ENCODE measurements around the gene SLC5A8. TPM values are rescaled to one million over a fixed set of nuclear protein-coding genes. Genes with fewer than 3 reads are reported as not detected.

SLC5A8 gene
- total RNA-seq, 3 donors from 2014 or later, result 0.07 to 0.49 TPM; not detected in 1

DNA sequence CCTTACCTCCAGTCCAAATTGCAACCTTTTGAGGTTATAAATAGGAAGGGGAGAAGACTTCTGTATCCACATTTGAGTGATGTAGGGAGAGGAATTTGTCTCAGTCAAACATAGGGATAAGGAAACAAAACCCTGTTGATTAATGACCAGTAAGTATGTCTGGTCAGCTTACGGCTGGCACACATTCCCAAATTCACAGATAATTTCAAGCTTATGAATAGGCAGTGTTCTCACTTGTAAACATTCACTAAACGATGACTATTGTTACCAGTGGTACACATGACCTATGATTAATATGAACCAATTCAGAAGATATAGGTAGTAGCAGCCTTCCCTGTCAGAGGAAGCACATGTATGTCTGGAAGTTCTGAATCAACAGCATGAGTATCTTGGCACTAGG, 33.0 kb upstream of the SLC5A8 start:
- TF ChIP-seq, protein P1, sequence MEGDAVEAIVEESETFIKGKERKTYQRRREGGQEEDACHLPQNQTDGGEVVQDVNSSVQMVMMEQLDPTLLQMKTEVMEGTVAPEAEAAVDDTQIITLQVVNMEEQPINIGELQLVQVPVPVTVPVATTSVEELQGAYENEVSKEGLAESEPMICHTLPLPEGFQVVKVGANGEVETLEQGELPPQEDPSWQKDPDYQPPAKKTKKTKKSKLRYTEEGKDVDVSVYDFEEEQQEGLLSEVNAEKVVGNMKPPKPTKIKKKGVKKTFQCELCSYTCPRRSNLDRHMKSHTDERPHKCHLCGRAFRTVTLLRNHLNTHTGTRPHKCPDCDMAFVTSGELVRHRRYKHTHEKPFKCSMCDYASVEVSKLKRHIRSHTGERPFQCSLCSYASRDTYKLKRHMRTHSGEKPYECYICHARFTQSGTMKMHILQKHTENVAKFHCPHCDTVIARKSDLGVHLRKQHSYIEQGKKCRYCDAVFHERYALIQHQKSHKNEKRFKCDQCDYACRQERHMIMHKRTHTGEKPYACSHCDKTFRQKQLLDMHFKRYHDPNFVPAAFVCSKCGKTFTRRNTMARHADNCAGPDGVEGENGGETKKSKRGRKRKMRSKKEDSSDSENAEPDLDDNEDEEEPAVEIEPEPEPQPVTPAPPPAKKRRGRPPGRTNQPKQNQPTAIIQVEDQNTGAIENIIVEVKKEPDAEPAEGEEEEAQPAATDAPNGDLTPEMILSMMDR (IDR thresholded peaks at IDR 0.05), result no peak
- no peaks in the 10 kb centered on the region for H3K4me1 ChIP-seq (ENCODE audit: low read depth)
- DNase-seq (no peak), ATAC-seq (no peak)
- intact Hi-C loops (cut with DNase I, micrococcal nuclease), result no loop called here
- H3K36me3 ChIP-seq (ENCODE audit: low read depth), result no peaks in the 10 kb centered on the region
- H3K9me3 ChIP-seq, result no peaks in the 10 kb centered on the region
- H3K4me3 ChIP-seq, result no peak overlapping the region

DNA sequence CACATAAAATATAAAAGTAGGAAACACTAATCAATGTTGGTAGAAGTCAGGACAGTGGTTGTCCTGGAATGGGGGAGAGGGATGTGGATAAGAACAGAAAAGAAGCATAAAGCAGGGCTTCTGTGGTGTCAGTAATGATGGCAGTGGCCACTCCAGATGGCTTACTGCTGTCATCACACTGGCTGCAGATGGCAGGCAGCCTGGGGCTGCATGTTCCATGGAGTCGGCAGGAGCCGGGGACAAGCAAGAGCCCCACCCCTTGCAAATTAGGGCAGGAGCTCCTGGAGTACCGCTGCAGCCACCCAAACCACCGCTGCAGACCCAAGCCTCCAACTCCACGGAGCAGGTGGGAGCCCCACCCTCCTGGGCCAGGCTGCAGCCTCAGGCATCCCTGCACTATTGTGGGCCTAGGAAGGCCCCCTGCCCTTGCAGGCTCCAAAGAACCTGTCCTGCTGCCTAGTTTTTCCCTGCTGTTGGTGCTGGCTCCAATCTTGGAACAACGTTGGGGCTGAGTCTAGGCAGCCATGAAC, 28.8 kb upstream of the SLC5A8 start:
- ATAC-seq (no peak), DNase-seq (no peak)
- H3K9me3 ChIP-seq, result no peaks in the 10 kb centered on the region
- H3K4me1 ChIP-seq (ENCODE audit: low read depth), result no peaks in the 10 kb centered on the region
- no peaks in the 10 kb centered on the region for H3K36me3 ChIP-seq (ENCODE audit: low read depth)
- TF ChIP-seq, protein P1 (IDR thresholded peaks at IDR 0.05), result no peak
- intact Hi-C loops (cut with DNase I, micrococcal nuclease), result no loop called here
- H3K4me3 ChIP-seq, result no peak overlapping the region

DNA sequence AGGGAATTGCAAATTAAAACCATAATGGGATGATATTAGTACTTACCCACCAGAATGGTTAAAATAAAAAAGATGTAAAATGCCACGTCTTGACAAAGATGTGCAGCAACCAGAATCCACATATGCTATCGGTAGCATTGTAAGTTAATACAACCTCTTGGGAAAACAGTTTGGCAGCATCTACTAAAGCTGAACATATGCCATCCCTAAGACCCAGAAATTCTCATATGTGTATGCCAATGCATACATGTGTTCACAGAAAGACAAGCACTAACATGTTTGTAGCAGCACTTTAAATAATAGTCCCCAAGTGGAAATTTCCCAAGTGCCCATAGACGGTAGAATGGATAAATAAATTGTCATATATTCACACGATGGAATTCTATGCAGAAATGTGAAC, 28.3 kb upstream of the SLC5A8 start:
- TF ChIP-seq, protein P1 (IDR thresholded peaks at IDR 0.05), result no peak
- no peaks in the 10 kb centered on the region for H3K36me3 ChIP-seq (ENCODE audit: low read depth)
- no peak overlapping the region for H3K4me3 ChIP-seq
- intact Hi-C loops (cut with DNase I, micrococcal nuclease), result no loop called here
- ATAC-seq (no peak), DNase-seq (no peak)
- H3K9me3 ChIP-seq, result no peaks in the 10 kb centered on the region
- H3K4me1 ChIP-seq (ENCODE audit: low read depth), result no peaks in the 10 kb centered on the region

DNA sequence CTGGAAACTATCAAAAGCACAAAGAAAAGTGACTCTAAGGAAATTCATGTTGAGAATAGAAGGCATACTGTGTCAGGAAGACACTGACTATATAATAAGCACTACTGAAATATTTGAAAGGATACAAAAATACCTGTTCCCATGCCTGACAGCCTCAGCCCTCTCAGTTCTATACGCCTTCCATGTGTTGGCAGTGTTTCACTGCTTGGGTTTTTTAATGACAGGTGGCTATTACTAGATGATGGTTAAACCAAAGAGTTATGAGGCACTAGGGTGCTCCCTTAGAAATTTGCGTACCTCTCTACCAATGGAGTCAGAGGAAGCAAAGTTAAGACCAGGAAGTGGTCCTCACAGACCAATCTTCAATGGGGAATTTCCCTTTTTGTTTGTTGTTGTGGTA, 25.6 kb upstream of the SLC5A8 start:
- intact Hi-C loops (cut with DNase I, micrococcal nuclease), result no loop called here
- no peak overlapping the region for H3K4me3 ChIP-seq
- no peaks in the 10 kb centered on the region for H3K36me3 ChIP-seq (ENCODE audit: low read depth)
- no peak for ATAC-seq
- H3K9me3 ChIP-seq, result no peaks in the 10 kb centered on the region
- DNase-seq, result no peak
- no peaks in the 10 kb centered on the region for H3K4me1 ChIP-seq (ENCODE audit: low read depth)
- TF ChIP-seq, protein P1 (IDR thresholded peaks at IDR 0.05), result no peak

DNA sequence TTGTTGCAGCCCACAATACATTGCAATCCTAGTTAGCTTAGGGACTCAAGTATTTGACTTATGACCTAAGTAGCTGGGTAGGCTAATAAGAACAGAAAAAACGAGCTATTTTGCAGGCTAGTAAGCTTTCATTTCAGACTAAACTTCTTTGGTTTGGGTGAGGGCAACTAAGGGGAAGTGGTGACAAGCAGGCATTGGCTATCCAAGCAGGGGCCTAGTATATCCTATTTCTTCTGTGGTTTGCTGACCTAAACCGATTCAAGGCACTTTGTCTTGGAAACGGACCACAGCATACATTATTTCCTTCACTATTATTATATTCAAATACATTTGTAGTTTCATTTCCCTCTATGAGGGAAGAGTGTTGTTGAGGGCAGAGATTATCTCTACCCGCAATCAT, 21.6 kb upstream of the SLC5A8 start:
- no peak overlapping the region for H3K4me3 ChIP-seq
- H3K9me3 ChIP-seq, result no peaks in the 10 kb centered on the region
- H3K36me3 ChIP-seq (ENCODE audit: low read depth), result no peaks in the 10 kb centered on the region
- H3K4me1 ChIP-seq (ENCODE audit: low read depth), result no peaks in the 10 kb centered on the region
- intact Hi-C loops (cut with DNase I, micrococcal nuclease), result no loop called here
- DNase-seq, result no peak
- ATAC-seq, result no peak
- TF ChIP-seq, protein P1 (IDR thresholded peaks at IDR 0.05), result no peak

DNA sequence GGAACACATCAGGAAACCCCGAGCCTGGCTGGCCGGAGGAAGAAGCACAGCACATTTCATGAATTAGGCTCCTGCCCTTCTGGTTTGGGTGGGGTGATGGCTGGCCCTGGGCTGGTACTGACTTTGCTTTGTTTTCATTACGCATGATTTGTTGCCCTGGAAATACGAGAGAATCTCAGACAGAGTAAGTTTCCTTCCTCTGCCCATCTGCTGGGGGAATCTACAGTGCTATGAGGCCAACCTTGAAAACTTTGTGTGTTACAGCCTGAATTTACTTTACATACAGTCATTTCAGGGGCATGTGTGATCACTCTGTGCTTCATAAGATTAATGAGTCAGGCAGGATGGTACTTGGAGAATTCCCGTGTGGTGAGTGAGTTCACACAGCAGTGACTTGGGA, 20.5 kb upstream of the SLC5A8 start:
- H3K9me3 ChIP-seq, result no peaks in the 10 kb centered on the region
- TF ChIP-seq, protein P1 (IDR thresholded peaks at IDR 0.05), result no peak
- no peaks in the 10 kb centered on the region for H3K36me3 ChIP-seq (ENCODE audit: low read depth)
- no peaks in the 10 kb centered on the region for H3K4me1 ChIP-seq (ENCODE audit: low read depth)
- ATAC-seq (no peak), DNase-seq (no peak)
- H3K4me3 ChIP-seq, result no peak overlapping the region
- intact Hi-C loops (cut with DNase I, micrococcal nuclease), result no loop called here

Data from mucosa of descending colon (tissue), 3 donors.